H1 (cell line): Measurements from ENCODE around the gene ACTR1B. TPM values are rescaled to one million over a fixed set of nuclear protein-coding genes. Genes with fewer than 3 reads are reported as not detected.

ENCODE experiments used
- SIX5 ChIP-seq: IDR thresholded peaks from 2 replicates; pipeline ENCODE4 v1.6.1; 2011; ENCODE audit warnings: mild to moderate bottlenecking, low read depth, low read length
- polyA plus RNA-seq, 7 experiments: library from polyadenylated mRNA; depleted of rRNA in 3 of 7; stranded (reverse) in 5 of 7; unstranded in 2 of 7; fragments of >200 nt in 5 of 7; fragments of 200-250 nt in 2 of 7; gene quantifications; 1 replicate in 5 of 7; 2 replicates in 1 of 7; 4 replicates in 1 of 7; pipeline versions ENCODE4 v1.2.1 to v1.2.3, GENCODE V29; 2011 to 2013; ENCODE audit warnings: missing spikeins in 2 of 7, mixed read lengths in 2 of 7
- total RNA-seq: library from RNA; stranded (reverse); fragmentation: NEBNext Ultra II Directional; extraction: Animal tissue kit (Norgen Biotek cat#: 25700); gene quantifications from 2 replicates; pipeline ENCODE4 v1.2.1, GENCODE V29; 2021

The ACTR1B gene
- total and polyA plus RNA-seq, 2 of the 8 experiments (the other 6 are each of a cell fraction or from before 2014, with no cell fraction given) = 40.7 to 56.0 TPM

GRCh38 chr2:97671526-97671925 is 7.7 kb upstream of the ACTR1B start (continued):
- TF ChIP-seq SIX5 = no peak
